ENCODE measurements around the gene IQCB1.

The IQCB1 gene

GRCh38 chr3:121740896-121741295 lies 94.0 kb downstream of the IQCB1 start:
- no peak overlapping the region for H2AFZ ChIP-seq (ENCODE audit: low read depth, low read length, severe bottlenecking)
- no peaks in the 10 kb centered on the region for H3K9me3 ChIP-seq (ENCODE audit: insufficient read depth, low read length)
- no peaks in the 10 kb centered on the region for H3K36me3 ChIP-seq (ENCODE audit: low read length)
- H3K4me3 ChIP-seq (ENCODE audit: insufficient read depth, low read length, poor library complexity, severe bottlenecking), result no peak overlapping the region
- H3K27ac ChIP-seq (ENCODE audit: low read depth, low read length), result no peak overlapping the region
- H3K27me3 ChIP-seq (ENCODE audit: low read length), result no peaks in the 10 kb centered on the region
- peaks cover 7% of the 10 kb centered on the region for H3K79me2 ChIP-seq (ENCODE audit: insufficient read depth, low read length)
- H3K4me2 ChIP-seq (ENCODE audit: low read depth, low read length, poor library complexity, severe bottlenecking), result no peak overlapping the region
- no peak overlapping the region for H3K9ac ChIP-seq (ENCODE audit: low read length)
- TF ChIP-seq CTCF (IDR thresholded peaks at IDR 0.05; ENCODE audit: insufficient read depth, low read length, poor library complexity, severe bottlenecking), result no peak
- no peak for TF ChIP-seq EZH2phosphoT487 (conservative IDR thresholded peaks at IDR 0.05; ENCODE audit: low read length)
- H3K9me2 ChIP-seq (replicated peaks; ENCODE audit: insufficient read depth, low read length), result no peaks in the 10 kb centered on the region
- no peaks in the 10 kb centered on the region for H4K20me1 ChIP-seq (ENCODE audit: low read depth, low read length)
- no peaks in the 10 kb centered on the region for H3F3A ChIP-seq (ENCODE audit: insufficient read depth)

GRCh38 chr3:121739902-121740301 lies 95.0 kb downstream of the IQCB1 start:
- TF ChIP-seq CTCF (IDR thresholded peaks at IDR 0.05; ENCODE audit: insufficient read depth, low read length, poor library complexity, severe bottlenecking), result no peak
- TF ChIP-seq EZH2phosphoT487 (conservative IDR thresholded peaks at IDR 0.05; ENCODE audit: low read length), result no peak
- no peaks in the 10 kb centered on the region for H3K27me3 ChIP-seq (ENCODE audit: low read length)
- H3F3A ChIP-seq (ENCODE audit: insufficient read depth), result no peaks in the 10 kb centered on the region
- H3K36me3 ChIP-seq (ENCODE audit: low read length), result no peaks in the 10 kb centered on the region
- H3K4me2 ChIP-seq (ENCODE audit: low read depth, low read length, poor library complexity, severe bottlenecking), result no peak overlapping the region
- H2AFZ ChIP-seq (ENCODE audit: low read depth, low read length, severe bottlenecking), result no peak overlapping the region
- peaks cover 7% of the 10 kb centered on the region; the same call in 1 of the 2 replicates for H3K79me2 ChIP-seq (ENCODE audit: insufficient read depth, low read length)
- no peaks in the 10 kb centered on the region for H3K9me3 ChIP-seq (ENCODE audit: insufficient read depth, low read length)
- no peak overlapping the region for H3K9ac ChIP-seq (ENCODE audit: low read length)
- no peaks in the 10 kb centered on the region for H3K9me2 ChIP-seq (replicated peaks; ENCODE audit: insufficient read depth, low read length)
- H3K27ac ChIP-seq (ENCODE audit: low read depth, low read length), result no peak overlapping the region
- no peaks in the 10 kb centered on the region for H4K20me1 ChIP-seq (ENCODE audit: low read depth, low read length)
- no peak overlapping the region for H3K4me3 ChIP-seq (ENCODE audit: insufficient read depth, low read length, poor library complexity, severe bottlenecking)

- Histone ChIP-seq H3K4me3 (ENCODE audit: insufficient read depth, low read length, poor library complexity, severe bottlenecking) (no peak overlapping the region), H3K79me2 (ENCODE audit: insufficient read depth, low read length) (peaks cover 4% of the 10 kb centered on the region; the same call in 1 of the 2 replicates), H2AFZ (ENCODE audit: low read depth, low read length, severe bottlenecking) (no peak overlapping the region), H3K9me2 (replicated peaks; ENCODE audit: insufficient read depth, low read length) (no peaks in the 10 kb centered on the region), H3K9me3 (ENCODE audit: insufficient read depth, low read length) (no peaks in the 10 kb centered on the region), H3F3A (ENCODE audit: insufficient read depth) (no peaks in the 10 kb centered on the region), H3K9ac (ENCODE audit: low read length) (no peak overlapping the region), H3K4me2 (ENCODE audit: low read depth, low read length, poor library complexity, severe bottlenecking) (peak overlapping the region; percentile 34), H3K27ac (ENCODE audit: low read depth, low read length) (no peak overlapping the region), H4K20me1 (ENCODE audit: low read depth, low read length) (peaks cover 3% of the 10 kb centered on the region; the same call in 1 of the 2 replicates), H3K36me3 (ENCODE audit: low read length) (no peaks in the 10 kb centered on the region), H3K27me3 (ENCODE audit: low read length) (no peaks in the 10 kb centered on the region)
- TF ChIP-seq CTCF (IDR thresholded peaks at IDR 0.05; ENCODE audit: insufficient read depth, low read length, poor library complexity, severe bottlenecking) (no peak), EZH2phosphoT487 (conservative IDR thresholded peaks at IDR 0.05; ENCODE audit: low read length) (no peak)
Observed at GRCh38 chr3:121737644-121738043, 97.2 kb downstream of the IQCB1 start.
